Astrocyte of the cerebellum (primary cell): Measurements from ENCODE around the gene IRF3.
A peak's percentile ranks its signal among the peaks of the same experiment; 100 is the strongest.

ENCODE experiments used
- DNase-seq: peaks from one replicate; pipeline ENCODE4 v3.0.0-alpha.2; 2011; ENCODE audit warnings: low read depth
- H3K4me3 ChIP-seq: 2 replicates; pipeline ENCODE4 v1.5.1; 2011; ENCODE audit warnings: mild to moderate bottlenecking, low read depth, low read length, moderate library complexity
- in situ Hi-C: cut with HindIII; loops from 2 replicates; pipeline ENCODE4 v1.10.0; 2017; ENCODE audit warnings: low sequenced_read_pairs
- TF ChIP-seq, protein P1 (sequence below): IDR thresholded peaks from 2 replicates; pipeline ENCODE4 v1.5.1; 2012; ENCODE audit warnings: low read length, low read depth, moderate library complexity, mild to moderate bottlenecking; ENCODE audit errors: missing control alignments

IRF3 gene

DNA sequence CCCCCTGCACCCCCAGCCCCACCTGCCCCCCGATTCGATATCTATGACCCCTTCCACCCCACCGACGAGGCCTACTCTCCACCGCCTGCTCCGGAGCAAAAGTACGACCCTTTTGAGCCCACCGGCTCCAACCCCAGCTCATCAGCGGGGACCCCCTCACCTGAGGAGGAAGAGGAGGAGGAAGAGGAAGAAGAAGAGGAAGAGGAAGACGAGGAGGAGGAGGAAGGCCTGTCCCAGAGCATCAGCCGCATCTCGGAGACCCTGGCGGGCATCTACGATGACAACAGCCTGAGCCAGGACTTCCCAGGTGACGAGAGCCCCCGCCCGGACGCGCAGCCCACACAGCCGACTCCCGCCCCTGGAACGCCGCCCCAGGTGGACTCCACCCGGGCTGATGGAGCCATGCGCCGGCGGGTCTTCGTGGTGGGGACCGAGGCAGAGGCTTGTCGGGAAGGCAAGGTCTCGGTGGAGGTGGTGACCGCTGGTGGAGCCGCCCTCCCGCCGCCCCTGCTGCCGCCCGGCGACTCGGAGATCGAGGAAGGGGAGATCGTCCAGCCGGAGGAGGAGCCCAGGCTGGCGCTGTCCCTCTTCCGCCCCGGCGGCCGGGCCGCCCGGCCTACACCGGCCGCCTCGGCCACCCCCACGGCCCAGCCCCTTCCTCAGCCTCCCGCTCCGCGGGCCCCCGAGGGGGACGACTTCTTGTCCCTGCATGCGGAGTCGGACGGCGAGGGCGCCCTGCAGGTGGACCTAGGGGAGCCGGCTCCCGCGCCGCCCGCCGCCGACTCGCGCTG is 14.4 kb downstream of the IRF3 start:
- in situ Hi-C loops = no loop called here
- no peak for DNase-seq
- TF ChIP-seq, protein P1, sequence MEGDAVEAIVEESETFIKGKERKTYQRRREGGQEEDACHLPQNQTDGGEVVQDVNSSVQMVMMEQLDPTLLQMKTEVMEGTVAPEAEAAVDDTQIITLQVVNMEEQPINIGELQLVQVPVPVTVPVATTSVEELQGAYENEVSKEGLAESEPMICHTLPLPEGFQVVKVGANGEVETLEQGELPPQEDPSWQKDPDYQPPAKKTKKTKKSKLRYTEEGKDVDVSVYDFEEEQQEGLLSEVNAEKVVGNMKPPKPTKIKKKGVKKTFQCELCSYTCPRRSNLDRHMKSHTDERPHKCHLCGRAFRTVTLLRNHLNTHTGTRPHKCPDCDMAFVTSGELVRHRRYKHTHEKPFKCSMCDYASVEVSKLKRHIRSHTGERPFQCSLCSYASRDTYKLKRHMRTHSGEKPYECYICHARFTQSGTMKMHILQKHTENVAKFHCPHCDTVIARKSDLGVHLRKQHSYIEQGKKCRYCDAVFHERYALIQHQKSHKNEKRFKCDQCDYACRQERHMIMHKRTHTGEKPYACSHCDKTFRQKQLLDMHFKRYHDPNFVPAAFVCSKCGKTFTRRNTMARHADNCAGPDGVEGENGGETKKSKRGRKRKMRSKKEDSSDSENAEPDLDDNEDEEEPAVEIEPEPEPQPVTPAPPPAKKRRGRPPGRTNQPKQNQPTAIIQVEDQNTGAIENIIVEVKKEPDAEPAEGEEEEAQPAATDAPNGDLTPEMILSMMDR = no peak
- no peak overlapping the region for H3K4me3 ChIP-seq

DNA sequence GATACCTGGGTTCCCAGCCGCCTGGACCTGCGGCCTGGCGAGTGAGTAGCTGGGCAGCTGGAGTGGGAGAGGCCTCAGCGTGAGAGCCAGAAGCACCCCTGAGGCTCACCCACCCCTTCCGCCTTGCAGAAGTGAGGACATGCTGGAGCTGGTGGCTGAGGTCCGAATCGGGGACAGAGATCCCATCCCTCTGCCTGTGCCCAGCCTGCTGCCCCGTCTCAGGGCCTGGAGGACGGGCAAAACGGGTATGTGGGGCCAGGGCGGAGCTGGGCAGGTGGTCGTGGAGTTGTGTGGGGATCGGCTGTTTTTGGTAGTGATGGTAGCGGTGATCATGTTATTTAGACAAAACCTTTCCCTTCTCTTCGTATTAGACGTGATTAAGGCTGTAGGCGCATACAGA is 19.1 kb downstream of the IRF3 start:
- TF ChIP-seq, protein P1 = no peak
- no peak overlapping the region for H3K4me3 ChIP-seq
- DNase-seq = no peak
- in situ Hi-C loops = loop anchor here (10.0 kb wide), 1 partner anchor 132 kb away; the partner anchor contains the start of gene FCGRT

DNA sequence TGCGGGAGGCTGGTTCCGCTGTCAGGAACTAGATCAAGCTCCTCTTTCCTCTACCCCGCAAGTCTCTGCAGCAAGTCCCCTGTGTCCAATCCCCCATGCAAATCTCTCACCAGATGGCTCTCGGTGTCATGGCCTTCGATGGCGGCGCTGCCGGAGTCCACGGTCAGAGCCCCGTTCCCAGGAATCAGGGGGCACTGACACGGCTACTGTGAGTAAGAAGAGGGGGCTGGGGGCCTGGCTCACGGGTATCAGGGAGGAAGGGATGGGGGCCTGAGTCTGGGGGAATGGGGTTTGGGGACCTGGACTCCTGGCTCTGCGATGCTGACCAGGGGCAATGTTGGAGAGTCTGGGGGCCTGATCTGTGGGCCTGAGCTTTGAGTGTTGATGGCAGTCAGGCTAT is 19.7 kb downstream of the IRF3 start:
- H3K4me3 ChIP-seq = no peak overlapping the region
- TF ChIP-seq, protein P1 = no peak
- in situ Hi-C loops = loop anchor here (10.0 kb wide), 1 partner anchor 131 kb away; the partner anchor contains the start of gene FCGRT
- no peak for DNase-seq

DNA sequence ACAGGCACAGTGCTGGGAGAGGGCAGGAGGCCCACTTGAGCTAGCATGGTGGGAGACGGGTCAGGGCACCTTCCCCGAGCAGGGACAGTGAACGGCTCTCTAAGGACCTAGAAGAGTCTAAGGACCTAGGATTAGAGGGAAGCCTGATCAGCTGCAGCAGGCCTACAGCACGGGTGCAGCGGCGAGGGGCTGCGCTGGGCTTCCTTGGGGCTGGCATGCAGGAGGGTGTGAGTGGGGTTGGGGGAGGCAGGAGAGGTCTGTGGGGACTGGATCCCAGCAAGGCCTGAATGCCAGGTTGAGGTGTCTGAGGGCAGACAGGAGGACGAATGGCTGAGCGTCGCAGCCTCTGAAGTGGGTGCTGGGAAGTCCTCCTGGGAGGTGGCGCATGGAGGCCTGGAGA is 20.1 kb downstream of the IRF3 start:
- TF ChIP-seq, protein P1 = no peak
- no peak for DNase-seq
- no peak overlapping the region for H3K4me3 ChIP-seq
- in situ Hi-C loops = loop anchor here (10.0 kb wide), 1 partner anchor 131 kb away; the partner anchor contains the start of gene FCGRT

DNA sequence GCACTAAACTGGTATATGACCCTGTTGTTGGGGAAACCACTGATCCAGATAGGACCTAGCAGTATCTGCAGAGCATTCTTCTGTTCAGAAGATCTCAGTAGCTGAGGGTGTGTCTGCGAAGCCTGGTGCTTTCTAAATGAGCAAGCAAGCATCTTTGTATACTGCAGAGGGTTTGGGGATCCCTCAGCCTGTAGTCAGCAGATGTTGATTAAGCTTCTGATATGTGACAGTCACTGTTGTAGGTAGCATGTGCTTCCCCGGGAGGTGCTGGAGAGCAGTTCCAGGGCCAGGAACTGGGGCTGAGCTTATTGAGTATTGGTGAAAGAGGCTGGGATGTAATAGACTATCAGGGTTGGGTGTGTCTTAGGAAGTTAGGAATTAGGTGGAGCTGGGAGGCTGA is 22.2 kb downstream of the IRF3 start:
- no peak for DNase-seq
- peak overlapping the region; percentile 100 for H3K4me3 ChIP-seq
- in situ Hi-C loops = loop anchor here (10.0 kb wide), 1 partner anchor 129 kb away; the partner anchor contains the start of gene FCGRT
- TF ChIP-seq, protein P1 = no peak

DNA sequence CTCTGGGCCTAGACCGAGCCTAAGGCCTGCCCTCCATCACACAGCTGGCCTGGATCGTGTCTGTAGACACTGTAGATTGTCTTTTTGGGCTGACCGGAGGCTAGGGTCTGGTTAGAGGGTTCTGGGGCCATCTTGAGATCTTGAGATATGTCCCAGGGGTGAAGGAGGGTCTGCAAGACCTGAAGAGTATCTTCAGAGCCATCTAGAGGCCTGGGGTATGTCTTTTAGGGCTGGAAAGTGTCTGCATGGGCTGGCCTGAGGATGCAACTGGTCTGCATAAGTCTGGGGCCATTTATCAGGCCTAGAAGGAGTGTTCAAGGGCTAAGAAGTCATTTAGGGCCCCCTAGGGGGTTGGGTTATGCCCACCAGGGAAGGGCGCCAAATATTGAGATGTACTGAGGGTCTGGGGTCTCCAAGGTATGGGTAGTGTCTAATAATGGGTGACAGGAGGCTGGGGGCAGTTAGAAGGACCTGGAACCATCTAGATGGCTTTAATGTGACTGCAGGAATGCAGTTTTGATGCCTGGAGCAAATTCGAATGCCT is 23.1 kb downstream of the IRF3 start:
- TF ChIP-seq, protein P1 = no peak
- peak overlapping the region; percentile 100 for H3K4me3 ChIP-seq
- DNase-seq = no peak
- in situ Hi-C loops = loop anchor here (10.0 kb wide), 1 partner anchor 128 kb away; the partner anchor contains the start of gene FCGRT
